ENCODE measurements around the gene ZFP3.
"Not testable (repeated sequence)": the region's sequence is repeated elsewhere in the genome, so short reads cannot be mapped to it uniquely, and the experiment has no call there.

ZFP3 gene

GRCh38 chr17:5124896-5125295, 46.6 kb downstream of the ZFP3 start:
- not testable (repeated sequence) for DNase-seq (ENCODE audit: low read depth)

GRCh38 chr17:5126719-5127488, 48.6 kb downstream of the ZFP3 start:
- no peak for DNase-seq (ENCODE audit: low read depth)

DNA sequence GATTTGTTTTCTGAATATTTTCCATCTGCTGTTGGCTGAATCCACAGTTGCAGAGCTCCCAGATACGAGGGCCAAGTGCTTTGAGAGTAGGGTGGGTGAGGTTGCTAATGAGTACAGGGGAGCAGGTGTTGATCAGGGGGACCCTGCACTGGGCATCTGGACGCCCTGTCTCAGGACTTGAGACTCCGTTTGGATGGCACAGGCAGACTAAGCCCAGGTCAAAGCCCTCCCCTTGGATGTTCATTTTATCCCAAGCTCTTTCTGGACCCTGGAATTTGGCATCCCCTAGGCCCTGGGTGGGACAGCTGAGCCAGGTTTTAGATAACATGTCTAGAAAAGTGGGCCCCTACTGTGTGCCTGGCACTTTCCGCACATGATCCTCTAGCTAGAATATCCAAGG, 49.6 kb downstream of the ZFP3 start:
- DNase-seq (ENCODE audit: low read depth): no peak

DNA sequence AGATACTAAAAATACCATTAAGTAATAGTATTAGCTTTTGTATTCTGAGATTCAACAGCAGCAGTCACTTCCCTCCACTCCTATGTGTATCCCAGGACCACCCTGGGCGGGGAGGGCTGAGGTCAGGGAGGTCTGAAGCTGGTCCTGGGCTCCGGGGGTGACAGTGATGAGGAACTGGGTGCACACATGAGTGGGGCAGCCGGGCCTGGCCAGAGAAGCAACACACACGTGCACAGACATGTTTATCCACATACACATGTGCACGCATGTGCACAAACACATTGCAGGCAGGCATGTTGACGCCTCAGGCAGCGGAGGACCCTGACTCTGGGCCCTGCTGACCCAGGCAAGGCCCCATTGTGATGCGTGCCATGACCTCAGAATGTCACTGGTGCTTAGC, 50.1 kb downstream of the ZFP3 start:
- DNase-seq (ENCODE audit: low read depth): not testable (repeated sequence)

- DNase-seq (ENCODE audit: low read depth): no peak
Measured at GRCh38 chr17:5128905-5129535, 50.8 kb downstream of the ZFP3 start.

GRCh38 chr17:5129770-5130169, 51.5 kb downstream of the ZFP3 start:
- DNase-seq (ENCODE audit: low read depth): not testable (repeated sequence)

DNA sequence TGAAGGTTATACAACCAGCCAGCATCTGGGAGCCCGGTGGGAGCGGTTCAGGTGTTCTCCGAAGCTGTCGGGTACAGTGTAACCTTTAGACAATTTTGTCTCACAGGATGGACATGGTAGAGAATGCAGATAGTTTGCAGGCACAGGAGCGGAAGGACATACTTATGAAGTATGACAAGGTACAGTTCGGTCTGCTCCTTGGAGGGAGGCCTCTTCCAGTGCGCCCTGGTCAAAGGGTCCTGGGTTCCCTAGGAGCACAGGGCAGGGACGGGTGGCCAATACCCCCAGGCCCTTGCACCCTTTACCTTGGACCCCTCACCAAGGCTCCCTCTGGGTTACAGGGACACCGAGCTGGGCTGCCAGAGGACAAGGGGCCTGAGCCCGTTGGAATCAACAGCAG, 52.0 kb downstream of the ZFP3 start:
- not testable (repeated sequence) for DNase-seq (ENCODE audit: low read depth)

DNA sequence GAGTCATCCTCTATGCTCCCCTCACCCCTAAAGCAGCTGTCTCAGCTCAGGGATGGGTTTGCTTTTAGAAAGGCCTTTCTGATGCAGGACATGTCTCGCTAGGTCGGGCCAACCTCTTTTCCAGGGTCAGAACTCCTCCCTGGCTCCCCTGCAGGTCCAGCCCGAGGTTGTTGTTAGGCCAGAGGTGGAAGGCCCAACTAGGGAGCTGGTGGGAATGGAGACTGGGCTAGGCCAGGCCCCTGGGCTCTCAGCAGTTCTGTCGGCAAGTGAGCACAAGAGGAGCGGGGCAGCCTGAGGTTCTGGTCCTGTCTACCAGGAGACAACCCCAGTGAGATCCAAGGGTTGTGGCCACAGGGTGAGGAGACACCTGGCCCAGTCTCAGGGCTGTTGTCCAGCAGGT, 52.4 kb downstream of the ZFP3 start:
- DNase-seq (ENCODE audit: low read depth): not testable (repeated sequence)

GRCh38 chr17:5131146-5131715, 53.0 kb downstream of the ZFP3 start:
- no peak for DNase-seq (ENCODE audit: low read depth)

DNA sequence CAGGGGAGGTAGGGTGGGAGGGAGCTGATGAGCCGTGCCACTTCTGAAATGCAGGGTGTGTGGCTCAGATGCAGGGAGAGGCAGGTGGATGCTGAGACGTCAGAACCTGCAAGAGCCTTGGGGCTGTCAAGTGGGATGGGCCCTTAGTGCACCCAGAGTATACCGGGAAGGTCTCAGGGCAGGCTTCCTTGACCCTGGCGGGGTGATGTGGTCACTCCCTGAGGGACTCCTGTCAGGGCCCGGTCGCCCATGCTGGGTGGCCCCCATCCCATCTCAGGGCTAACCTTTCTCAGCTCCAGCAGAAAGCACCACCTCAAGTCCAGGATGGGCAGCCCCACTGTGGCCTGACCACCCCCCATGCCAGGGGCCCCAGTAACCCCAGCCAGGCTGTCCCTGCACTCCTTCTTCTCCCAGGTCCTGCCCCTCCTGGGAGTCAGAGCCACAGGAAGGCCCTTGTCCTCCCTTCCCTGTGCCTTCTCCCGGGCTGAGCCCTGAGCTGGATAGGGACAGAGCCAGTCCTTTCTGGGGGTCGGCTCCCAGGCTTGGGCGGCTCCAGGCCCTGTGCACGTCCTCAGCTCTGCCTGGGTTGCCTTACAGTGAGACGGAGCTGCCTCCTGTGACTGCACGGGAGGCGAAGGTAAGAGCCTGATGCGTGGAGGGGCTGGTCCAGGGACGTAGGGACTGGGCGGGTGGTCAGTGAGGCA, 53.7 kb downstream of the ZFP3 start:
- DNase-seq (ENCODE audit: low read depth): not testable (repeated sequence)

DNA sequence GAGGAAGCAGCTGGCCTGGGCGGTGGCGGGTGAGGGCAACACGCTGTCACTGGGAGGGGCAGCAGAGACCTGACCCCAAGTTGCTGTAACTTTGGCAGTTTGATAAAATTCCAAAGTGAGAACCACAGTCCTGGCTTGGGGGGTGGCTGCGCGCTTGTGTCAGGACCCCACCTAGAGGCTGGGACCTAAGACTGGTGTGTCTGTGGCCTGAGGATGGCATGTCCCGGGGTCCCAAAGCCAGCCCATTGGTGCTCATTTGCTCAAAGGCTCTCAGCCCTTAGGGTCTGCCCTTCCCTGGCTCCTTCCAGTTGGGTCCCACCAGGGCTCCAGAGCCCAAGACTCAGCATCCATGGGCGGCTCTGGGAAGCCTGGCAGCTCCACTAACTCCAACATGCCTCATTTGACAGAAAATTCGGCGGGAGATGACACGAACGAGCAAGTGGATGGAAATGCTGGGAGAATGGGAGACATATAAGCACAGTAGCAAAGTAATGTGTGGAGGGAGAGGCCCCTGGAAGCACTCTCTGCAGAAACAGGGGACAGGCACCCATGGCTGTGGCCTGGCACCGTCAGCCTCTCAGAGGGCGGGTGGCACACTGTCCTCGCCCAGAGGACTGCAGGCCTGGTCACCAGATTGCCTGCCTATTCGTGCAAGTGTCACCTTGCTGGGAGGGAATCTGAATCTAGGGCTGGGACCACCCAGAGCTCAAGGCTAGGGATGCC, 54.4 kb downstream of the ZFP3 start:
- DNase-seq (ENCODE audit: low read depth): not testable (repeated sequence)

DNA sequence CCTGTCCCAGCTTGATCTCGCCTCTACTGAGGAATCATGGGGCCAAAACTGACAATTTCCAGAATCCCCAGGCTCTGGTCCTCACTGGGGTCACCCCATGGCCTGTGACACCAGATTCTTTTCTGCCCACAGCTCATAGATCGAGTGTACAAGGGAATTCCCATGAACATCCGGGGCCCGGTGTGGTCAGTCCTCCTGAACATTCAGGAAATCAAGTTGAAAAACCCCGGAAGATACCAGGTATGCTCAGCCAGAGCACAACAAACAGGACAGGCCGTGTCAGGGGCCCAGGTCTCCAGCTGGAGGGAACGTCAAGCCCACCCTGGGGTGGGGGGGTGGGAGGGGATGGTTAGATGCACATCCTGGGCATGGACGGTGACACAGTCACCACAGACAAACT, 55.0 kb downstream of the ZFP3 start:
- no peak for DNase-seq (ENCODE audit: low read depth)

DNA sequence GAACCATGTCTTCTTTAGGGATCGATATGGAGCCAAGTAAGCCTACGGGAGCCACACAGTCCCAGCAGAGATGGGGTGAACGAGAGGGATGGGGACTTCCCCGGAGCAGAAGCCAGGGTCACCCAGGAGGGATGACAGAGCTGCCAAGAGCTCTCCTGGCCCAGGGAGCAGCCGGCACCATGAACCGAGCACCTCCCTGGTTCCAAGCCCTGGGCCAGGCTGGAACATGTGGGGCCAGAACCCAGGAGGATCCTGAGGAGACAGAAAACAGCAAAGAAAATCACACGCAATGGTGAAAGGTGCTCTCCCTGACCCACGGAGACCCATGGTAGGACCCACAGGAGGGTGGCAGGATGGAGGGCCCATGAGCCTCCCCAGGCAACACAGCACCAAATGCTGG, 55.7 kb downstream of the ZFP3 start:
- not testable (repeated sequence) for DNase-seq (ENCODE audit: low read depth)

DNA sequence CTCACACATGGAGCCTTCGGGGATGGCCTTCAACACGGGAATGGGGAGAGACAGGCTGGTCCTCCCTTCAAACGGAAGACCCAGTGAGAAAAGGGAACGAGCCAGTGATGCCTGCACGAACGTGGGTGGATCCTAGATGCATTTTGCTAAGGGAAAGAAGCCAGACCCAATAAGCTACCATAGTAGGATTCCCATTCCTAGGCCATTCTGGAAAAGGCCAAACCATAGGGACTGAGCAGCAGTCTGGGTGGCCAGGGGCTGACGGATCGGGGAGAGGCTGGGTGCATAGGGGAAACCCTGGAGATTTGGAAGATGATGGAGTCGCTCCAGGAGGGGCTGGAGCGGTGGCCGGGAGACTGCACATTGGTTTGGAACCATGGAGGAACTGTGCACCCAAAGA, 56.3 kb downstream of the ZFP3 start:
- DNase-seq (ENCODE audit: low read depth): not testable (repeated sequence)

- not testable (repeated sequence) for DNase-seq (ENCODE audit: low read depth)
Measured at GRCh38 chr17:5135131-5135712, 57.0 kb downstream of the ZFP3 start.

DNA sequence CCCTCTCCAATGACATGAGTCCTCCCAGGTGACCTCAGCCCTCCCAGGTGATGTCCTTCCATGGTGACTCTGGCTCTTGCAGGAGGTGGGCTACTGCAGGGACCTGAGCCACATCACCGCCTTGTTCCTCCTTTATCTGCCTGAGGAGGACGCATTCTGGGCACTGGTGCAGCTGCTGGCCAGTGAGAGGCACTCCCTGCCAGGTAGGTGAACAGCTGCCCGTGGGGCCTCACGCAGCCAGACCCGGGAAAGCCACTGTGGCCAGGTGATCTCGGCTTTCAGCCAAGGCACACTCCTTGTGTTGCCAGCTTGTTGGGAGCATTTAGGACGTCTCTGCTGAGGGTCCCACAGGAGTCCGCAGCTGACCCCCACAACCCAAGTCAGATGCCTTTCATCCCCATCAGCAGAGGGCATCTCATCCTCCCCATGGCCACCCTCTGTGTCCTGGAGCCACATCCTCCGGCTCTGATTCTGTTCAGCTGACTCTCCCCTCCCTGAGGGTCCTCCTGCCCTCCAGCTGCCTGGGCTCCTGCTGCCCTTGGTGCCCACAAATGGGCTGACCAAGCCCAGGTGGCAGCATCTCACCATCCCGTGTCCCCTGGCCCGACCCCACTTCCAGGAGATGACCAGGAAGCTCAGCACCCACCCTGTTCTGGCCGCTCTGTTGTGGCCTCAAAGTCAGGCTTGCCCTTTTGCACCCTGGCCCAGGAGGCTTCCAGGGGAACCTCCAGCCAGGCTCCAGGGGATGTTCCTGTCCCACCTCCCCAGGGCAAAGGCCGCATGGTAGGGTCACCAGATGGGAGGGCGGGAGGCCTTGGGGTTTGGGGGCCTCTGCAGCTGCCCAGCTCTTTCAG, 57.7 kb downstream of the ZFP3 start:
- DNase-seq (ENCODE audit: low read depth): no peak

DNA sequence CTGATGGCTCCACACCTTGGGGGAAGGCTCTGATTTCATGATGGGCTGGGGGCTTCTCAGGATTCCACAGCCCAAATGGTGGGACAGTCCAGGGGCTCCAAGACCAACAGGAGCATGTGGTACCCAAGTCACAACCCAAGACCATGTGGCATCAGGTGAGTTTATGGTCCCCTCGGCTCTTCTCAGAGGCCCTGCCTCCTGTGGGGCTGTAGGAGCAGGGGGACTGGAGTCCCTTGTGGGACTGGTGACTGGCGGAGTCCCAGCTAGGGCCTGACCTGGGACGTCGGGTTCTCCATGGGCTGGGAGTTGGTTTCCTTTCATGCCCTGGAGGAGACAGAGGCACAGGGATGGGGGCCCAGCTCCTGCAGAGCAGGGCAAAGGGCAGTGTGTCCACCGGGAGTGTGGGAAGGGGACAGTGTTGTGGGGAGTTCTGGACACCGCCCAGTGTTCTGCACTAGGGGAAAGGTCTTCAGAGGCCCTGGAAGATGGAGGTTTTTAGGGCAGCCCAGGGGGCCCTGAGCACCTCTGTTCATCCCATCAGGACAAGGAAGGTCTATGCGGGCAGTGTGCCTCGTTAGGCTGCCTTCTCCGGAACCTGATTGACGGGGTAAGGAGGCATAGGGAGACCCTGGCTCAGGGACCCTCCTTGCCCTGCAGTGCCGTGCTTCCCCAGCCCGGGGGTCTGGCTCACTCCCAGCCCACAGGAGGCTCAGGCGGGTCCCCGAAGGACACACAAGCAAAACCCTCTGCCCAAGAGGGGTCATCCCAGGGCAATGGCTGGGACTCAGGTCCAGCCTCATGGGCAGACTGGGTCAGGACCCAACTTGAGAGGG, 58.5 kb downstream of the ZFP3 start:
- DNase-seq (ENCODE audit: low read depth): not testable (repeated sequence)

- DNase-seq (ENCODE audit: low read depth): not testable (repeated sequence)
Measured at GRCh38 chr17:5137511-5138197, 59.4 kb downstream of the ZFP3 start.

DNA sequence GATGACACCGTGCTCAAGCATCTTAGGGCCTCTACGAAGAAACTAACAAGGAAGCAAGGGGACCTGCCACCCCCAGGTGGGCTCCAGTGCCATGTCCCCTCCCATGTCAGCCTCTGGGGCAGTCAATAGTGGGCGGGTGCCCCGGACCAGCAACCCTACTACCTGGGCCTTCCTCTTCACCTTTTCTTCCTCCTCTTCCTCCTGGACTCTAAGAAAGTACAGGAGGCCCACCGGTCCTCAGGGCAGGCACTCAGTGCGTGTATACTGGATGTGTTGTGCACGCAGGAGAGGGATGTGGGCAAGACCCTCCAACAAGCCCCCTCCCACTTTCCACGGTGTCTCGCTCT, 59.9 kb downstream of the ZFP3 start:
- DNase-seq (ENCODE audit: low read depth): not testable (repeated sequence)

Data from GM04504 (cell line).